ENCODE data around the gene PTCHD4.

The PTCHD4 gene

DNA sequence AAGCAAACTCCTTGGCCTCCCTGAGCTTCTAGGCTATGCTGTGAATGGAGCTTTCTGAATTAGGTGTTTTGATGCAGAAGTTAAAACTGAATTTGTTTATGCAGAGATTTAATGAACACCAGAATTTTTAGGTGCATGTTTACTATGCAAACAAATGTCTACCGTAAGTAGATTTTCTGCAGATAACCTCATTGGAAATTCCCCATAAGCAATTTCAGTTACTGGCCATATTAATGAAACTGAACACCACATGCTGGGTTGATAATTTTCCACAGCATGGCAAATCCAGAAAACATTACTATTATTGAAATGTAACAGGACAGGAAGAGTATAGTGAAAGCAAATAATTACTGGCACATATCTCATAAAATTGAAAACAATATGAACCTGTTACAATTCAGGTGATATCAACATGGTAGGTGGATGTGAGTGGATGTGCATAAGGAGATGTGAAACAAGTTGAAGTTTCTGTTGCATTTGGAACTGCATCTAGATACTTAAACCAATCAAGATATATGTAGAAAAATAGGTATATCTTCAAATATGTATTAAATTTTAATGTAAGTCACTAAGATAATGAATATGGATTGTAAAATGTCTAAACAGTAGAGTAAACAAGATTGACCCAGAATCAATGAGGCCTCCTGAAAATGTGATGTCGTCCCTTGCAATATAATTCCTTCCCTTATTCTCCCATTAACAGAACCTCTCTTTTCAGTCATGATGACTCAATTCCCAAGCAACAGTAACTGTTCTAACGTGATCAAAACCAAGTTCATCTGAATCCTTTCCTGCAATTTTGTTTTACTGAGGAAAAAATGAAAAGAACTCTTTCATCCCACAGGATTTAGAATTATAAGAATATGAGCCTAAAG is 11.0 kb downstream of the PTCHD4 start:
- no peak for DNase-seq

DNA sequence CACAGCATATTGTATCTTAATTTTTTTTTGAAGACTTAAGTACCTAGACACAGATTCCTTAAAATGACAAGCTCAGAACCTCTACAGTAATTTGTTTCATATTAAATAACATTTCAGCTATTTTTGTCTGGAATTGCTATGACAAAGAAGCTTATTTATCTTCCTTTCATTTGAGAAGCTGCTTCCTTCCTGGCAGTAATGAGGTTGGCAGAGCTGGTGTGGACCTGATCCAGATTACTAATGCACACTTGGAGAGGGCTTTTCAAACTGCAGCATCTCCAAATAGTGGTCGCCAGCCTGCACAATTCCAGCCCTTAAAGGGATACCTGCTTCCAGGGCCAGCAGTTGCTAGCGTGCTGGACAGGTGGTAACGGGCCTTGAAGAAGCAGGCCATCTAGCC is 12.1 kb downstream of the PTCHD4 start:
- no peak for DNase-seq

DNA sequence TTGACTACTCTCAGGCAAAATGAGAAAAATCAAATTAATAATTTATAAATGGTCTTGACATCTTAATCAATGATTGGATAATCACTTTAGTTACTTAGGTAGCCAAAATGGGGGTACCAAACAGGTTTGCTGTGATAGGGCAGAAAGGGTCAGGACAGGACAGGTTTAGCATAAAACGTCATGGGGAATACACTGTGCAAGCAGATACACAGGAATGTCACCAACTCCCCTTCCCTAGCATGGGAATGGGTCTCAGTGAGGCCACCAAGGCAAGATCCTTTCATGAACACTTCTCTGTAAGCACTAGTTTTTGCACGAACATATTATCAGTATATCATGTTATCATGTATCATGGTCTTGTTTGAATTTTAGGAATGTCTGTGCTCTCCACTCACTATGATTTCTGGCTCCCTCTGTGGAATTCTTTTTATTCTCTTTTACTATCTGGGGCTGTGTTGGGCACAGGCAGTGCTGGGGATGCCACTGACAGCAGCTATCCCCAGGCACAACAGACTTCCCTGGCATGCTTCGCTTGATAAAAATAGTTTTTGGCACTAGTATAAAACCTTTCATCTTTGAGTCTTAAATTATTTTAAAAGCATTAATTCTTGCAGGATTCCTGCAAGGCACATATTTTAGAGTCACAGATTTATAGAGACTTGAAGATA is 18.3 kb downstream of the PTCHD4 start:
- DNase-seq = no peak

DNA sequence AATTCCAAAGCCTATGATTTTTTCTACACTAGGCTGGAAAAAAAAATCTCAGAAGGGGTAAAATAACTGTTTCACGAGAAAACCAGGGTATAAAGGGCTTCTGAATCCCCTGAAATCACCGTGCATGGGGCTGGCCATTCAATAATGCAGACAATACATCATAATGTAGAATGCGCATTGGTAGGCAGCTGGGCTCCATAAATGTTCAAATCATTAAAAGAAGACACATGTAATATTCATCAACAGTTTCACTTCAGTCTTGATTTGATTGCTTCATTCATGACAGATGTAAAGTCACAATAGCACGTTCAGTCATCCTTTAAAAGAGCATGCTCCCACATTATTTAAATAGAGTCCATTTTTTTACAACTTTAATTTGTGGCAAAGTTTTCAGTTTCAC is 20.5 kb downstream of the PTCHD4 start:
- no peak for DNase-seq

DNA sequence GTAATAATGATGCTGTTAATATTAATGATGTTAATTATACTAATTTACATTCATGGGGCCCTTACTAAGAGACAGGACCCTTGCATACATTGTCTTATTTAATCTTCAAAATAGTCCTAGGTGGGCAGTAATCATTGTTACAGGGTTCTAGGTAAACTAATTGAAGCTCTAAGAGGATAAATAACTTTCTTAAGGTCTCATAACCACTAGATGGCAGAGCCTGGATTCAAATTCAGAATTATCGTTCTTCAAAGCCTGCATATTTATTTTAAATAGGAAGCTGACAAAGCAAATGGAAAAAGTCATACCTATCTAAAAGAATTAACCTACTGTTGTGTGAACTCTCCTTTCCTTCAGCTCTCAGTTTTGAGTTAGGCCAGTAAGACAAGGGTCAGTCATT is 23.5 kb downstream of the PTCHD4 start:
- DNase-seq = peak; percentile 27

DNA sequence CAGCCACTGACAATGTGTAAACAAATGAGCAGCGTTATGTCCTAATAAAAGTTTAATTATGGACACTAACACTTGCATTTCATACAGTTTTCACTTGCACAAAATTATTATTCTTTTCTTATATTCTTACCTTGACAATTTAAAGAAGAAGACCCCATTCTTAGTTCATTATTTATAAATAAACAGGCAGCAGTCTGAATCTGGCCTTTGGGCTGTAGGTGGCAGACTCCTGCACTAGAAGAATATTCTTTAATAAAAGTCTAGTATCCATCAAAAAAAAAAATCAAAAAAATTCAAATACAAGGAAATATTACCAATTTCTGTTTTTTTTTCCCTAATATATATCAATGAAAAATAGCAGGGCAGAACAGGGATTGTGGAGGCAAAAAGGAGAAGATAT is 24.8 kb downstream of the PTCHD4 start:
- no peak for DNase-seq

DNA sequence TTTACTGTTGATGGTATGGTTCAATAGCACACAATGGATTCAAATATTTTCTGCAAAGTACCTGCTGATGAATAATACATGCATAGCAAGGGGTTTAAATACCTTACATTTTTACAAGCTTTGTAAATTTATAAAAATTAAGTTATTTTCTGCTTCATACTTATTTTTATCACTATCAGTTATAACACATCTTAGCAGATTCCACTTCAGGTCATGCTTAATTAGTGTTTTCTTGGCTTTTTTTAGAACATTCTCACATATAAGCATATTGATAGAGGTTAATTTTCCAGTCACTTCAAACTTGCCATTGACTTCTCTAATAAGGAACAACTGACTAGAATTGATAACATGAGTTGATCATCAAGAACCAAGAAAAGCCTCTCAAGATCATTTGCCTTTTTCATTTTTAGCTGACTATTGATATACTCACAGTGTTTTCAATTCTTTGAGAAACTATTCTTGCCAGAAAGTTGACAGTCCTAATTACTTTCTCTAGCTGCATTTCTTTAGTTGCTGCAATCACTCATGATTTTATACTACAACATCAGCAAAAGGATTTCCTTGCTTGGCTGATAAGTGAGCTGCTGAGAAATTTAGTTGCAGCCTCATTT is 25.8 kb downstream of the PTCHD4 start:
- no peak for DNase-seq

DNA sequence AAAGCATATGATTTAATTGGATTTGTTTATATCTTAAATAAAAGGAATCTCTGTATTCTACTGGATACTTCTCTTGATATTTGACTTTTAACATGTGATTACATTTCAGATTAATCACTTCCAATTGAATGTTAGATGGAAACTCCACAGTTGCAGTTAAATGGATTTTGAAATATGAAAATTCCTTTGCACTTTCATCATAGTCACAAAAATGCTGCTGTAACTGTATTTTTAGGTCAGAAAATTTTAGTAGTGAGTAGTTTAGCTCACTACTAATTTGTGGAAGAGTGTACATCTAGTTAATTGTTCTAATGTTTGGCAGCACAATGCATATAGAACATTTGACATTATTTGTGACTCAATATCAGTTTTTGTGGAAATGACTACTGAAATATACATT is 26.8 kb downstream of the PTCHD4 start:
- DNase-seq = no peak

DNA sequence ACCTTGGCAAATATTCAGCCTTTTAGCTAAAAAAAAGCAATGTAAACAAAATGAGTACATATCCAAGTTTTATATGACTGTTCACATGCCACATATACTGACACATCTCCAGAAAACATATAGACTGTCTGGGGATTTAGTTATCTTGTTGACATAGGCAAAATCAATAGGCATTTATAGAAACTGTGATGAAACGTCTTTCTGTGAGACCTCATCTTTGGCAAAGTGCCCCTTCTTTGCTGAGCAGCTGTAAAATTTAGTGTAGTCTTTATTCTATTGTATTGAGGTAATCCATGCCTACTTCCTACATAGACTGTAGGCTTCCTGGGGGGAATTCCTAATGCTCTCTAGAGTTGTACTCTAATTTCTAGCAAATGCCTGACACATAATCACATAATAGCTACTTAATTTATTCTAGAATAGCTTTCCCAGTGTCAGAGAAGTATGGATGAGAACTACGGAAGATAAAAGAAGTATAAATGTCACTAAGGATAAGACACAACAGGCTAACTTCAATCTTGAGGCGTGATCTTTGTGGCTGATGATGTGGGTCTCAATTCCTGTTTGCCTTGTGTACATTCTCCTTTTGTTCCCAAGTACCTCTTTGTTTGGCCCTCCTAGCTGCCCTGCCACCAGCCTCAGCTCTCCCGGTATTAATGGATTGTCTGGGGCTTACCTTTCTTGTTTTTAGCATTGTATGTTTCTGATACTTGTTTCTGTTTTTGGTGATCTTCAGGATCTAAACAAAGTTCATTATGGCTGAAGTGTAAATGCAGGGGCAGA is 30.6 kb downstream of the PTCHD4 start:
- DNase-seq = peak; percentile 40

DNA sequence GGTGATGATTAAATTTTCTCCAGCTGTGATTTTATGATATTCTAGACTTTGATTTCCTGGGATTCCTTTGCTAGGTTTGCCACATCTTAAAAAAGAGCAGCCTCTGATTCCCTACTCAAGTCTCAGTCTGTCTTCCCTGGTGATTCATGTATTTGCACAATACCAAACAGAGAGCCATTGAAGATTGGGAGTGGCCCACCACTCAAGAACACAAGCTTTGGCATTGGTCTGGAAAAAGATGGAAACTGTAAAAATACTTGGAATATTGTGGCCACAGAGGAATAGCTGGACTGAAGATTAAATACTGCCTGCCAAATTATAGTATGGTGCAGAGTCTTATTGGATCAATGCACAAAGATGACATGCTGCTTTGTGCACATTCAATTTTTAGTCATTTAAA is 32.9 kb downstream of the PTCHD4 start:
- DNase-seq = peak; percentile 41

DNA sequence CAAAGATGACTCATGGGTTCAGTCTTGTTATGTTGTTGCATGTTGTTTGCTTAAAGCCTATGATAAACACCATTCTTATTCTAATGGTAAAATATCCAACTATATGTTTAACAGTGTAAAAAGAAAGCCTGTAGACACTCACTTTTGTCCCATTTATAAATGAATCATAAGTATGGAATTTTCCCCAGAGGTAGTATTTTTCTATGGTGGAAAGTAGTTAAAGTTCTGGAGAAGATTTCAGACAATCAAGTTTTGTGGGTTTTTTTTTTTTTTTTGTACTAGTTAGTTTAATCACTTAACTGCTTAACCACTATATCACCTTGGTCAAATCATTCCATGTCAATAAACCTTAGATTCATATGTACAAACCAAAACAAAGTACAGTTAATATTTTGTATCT is 35.8 kb downstream of the PTCHD4 start:
- DNase-seq = no peak

DNA sequence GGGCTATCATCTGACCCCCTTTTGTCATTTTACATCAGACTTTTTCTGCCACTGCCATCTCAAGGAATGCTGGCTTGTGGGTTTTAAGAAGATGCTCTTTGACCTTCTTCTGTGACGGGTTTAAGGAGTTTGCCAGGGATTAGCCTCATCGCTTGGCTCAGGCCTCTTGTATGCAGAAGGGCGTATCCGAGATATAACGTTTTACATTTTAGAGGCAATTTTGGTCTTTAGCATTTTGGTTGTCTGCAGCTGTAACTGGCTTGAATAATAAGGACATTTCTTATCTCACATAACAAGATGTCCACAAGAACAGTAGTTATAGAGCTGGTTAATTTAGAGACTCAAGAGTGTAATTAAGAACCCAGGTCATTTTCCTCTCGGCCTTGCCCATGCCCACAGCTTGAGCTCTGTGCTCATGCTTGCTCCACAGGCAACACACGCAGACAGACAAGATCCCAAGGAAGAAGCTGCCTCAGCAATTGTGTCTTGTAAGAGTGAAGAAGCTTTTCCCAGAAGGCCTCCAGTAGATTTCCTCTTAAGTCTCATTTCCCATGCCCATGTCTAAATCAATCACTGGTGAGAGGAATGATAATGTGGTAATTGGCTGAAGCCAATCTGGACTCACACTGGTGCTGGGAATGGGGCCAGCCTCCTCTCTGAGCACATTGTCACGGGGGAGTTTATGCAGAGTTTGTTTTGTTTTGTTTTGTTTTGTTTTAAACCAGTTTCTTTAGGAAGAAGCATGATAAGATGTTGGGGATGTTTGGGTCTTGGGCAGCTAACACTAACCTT is 36.8 kb downstream of the PTCHD4 start:
- no peak for DNase-seq

DNA sequence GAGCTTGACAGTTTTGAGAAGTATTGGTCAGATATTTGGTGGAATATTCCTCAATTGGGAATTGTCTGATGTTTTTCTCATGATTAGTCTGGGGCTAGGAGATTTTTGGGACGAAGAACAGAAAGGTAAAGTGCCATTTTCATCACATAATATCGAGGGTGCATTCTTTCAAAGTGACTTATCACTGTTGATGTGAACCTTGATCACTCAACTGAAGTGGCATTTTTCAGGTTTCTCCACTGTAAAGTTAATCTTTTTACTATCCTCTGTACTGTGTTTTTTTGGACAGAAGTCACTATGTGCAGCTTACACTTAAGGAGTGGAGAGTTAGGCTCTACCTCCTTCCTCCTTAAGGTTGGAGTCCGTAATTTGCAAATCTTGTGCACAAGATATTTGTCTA is 39.2 kb downstream of the PTCHD4 start:
- DNase-seq = no peak

DNA sequence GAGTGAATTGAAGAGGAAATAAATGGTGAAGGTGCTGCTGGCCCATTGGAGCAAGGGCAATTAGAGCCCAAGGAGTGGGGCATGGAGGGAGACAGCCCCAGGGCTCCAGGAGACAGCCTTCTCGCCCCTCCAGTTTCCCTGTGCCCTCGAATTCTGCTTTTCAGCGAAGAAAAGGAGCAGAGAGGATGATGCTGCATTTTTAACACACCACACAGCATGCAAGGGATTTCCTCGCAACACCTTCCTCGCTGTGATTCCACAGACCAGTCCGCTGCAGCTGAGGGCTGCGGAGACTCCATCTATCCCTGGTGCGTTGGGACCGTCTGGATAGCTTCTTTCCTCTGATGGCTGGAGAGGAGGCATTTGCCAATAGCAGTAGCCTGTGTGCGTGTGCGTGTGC is 41.7 kb downstream of the PTCHD4 start:
- no peak for DNase-seq

DNA sequence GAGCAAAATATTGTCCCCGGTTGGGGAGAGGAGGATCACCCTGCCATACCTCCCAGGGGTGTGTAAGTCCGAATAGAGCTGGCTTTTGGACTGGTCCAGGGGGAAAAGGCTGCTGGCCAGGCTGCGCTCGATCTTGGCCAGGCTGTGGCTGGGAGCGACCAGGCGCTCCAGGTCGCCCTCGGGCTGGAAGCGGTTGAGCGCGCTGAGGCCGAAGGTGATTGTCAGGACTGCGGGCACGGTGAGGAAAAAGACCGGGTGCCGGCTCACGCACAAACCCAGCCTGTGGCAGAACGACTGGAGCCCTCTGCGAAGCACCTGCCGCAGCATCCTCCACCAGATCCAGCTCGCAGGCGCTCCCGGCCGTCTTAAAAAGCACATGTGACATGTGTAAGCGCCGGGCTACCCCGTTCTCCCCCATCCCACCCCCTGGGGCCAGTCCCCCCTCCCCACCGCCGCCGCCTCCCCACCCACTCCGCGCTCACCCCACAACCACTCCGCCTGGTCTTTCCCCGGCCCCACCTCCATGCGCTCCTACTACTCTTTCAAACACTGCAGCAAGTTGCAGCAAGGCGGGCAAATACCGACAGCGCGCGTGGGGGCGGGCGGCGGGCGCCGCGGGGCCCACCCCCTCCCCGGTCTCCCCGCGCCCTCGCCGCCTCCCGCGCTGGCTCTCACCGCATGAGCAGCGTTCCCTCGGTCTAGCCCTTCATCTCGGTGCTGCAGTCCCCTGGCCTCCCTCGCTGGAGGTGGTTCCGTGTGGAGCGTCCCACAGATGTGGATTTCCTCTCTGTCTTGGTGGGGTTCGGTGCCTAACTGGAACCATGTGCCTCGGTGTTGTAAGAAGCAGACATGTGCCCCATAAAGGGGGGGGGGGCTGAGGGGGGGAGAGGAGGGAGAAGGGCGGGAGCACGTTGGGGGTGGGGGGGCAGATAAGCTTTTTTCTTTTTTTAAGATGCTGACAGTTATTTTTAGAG is 42.4 kb downstream of the PTCHD4 start:
- no peak for DNase-seq

DNA sequence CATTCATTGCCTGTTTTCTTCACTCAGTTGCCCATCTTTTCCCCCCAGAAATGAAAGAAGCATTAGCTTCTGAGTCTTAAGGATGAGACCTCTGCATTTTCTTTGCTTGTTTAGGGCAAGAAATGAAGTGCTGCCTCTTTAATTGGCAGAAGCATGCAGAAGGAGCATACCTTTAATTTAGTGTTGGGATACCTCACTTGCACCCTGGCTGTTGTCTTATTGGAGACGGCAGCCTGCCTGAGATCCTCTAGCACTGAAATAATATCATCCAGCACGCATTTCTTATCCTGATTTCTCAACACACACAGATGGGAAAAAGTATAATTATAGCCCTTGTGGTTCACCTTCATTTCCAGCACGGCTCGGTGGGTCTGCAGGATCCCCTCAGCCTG is 43.1 kb downstream of the PTCHD4 start:
- DNase-seq = no peak

DNA sequence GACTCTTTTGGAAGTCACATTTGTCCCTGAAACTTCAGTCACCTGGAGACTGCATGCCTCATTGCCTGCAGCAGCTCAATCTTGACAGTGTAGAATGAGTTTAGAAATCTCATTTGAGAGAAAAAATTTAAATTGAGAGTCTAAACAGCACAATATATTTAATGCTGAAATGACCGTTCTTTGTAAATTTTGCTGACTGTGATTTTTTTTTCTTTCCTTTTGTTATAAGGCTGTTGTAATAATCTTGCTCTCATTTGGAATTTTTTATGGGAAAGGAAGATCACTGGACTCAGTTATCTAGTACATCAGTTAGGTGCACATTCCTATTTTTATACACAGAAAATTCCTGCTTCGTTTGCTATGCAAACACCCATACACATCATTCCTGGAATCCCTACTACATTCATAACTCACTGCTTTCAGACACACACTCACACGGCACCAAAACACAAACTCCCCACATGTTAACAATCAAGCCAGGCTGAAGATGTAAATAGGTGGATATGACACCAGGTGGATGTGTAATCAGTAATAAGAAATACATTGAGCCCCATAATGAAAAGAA is 43.8 kb downstream of the PTCHD4 start:
- DNase-seq = no peak

DNA sequence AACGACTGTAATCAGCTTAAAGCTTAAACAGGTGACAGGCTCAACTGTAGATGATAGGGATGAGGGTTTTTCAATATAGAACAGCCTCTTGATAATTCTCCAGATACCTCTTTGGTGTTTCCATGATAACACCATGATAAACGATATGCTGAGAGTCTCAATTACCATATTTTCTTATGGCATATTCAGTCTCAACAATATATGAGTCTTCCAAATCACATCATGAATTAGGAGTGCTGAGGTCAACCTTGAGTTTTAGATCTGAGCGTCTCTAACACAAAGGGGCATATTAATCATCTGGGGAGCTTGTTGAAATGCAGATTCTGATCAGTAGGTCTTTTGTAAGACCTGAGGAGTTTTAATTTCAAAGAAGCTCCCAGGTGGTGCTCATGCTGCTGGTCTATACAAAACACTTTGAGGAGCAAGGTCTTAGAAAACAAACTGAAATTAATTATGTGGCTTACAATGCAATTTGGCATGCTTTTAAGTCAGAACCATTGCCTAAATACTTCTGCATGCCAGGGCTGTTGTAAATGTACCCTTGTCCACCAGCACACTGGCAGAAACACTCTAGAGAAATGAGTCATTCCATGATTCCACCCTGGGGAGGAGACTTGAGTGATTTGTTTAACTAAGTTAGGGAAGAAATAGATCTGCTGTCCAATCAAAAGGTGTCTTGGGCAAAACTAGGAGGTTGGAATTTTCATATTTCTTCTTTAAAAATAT is 49.6 kb downstream of the PTCHD4 start:
- DNase-seq = no peak
